Breast epithelium (tissue), 3 donors: Measurements from ENCODE around the gene VANGL1.

Source experiments
- CTCF ChIP-seq, 3 donors: fragments of 450-650 bp; IDR thresholded peaks; one replicate each; pipeline ENCODE4 v1.5.1; 2016 to 2017; ENCODE audit warnings: antibody characterized with exemption in 3 of 3, mild to moderate bottlenecking in 3 of 3, moderate library complexity in 3 of 3
- POLR2A ChIP-seq: fragments of 450-650 bp; IDR thresholded peaks from one replicate; pipeline ENCODE4 v1.6.1; 2016; ENCODE audit warnings: antibody characterized with exemption, mild to moderate bottlenecking, moderate library complexity

- TF ChIP-seq CTCF (IDR thresholded peaks at IDR 0.05) = no peak
- no peak for TF ChIP-seq POLR2A
Measured at GRCh38 chr1:115620950-115621349, 20.8 kb upstream of the VANGL1 start.
